Esophagus squamous epithelium (tissue), 5 donors: ENCODE results near the gene ECE1. TPM values are rescaled to one million over a fixed set of nuclear protein-coding genes. Genes with fewer than 3 reads are reported as not detected.

ENCODE experiments used
- DNase-seq: peaks from one replicate; lab custom pipeline; 2025; lab: John Stamatoyannopoulos, UW
- H3K27ac ChIP-seq, 4 donors: fragments of 200-600 bp; sonication (generic); one replicate each; pipeline ENCODE4 v1.5.1; 2016 to 2019; ENCODE audit warnings: mild to moderate bottlenecking in 1 of 4
- H3K27me3 ChIP-seq, 4 donors: fragments of 200-600 bp; sonication (generic); 1 replicate in 3 of 4; 2 replicates in 1 of 4; pipeline versions ENCODE4 v1.5.1 to v1.6.0; 2017 to 2021; ENCODE audit warnings: antibody characterized with exemption in 1 of 4
- H3K36me3 ChIP-seq, 3 donors: fragments of 200-600 bp; sonication (generic); one replicate each; pipeline ENCODE4 v1.5.1; 2016 to 2019
- H3K4me1 ChIP-seq, 3 donors: fragments of 200-600 bp; sonication (generic); one replicate each; pipeline ENCODE4 v1.5.1; 2017 to 2019
- H3K4me3 ChIP-seq, 4 donors: fragments of 200-600 bp; sonication (generic); 1 replicate in 3 of 4; 2 replicates in 1 of 4; pipeline ENCODE4 v1.5.1; 2016 to 2019; ENCODE audit warnings: mild to moderate bottlenecking in 2 of 4, moderate library complexity in 1 of 4
- H3K9me3 ChIP-seq, 3 donors: fragments of 200-600 bp; sonication (generic); one replicate each; pipeline ENCODE4 v1.5.1; 2016 to 2019
- POLR2A ChIP-seq, 4 donors: fragments of 450-650 bp; IDR thresholded peaks; one replicate each; pipeline ENCODE4 v1.6.1; 2017; ENCODE audit warnings: antibody characterized with exemption in 4 of 4, mild to moderate bottlenecking in 4 of 4, moderate library complexity in 3 of 4
- WGBS, 2 donors: methylation state at CpG; one replicate each; pipeline ENCODE4 v1.1.5; 2018; 5-methylcytosine and 5-hydroxymethylcytosine counted together
- intact Hi-C: fragments of 100-400 bp; cut with DNase I; formaldehyde crosslinking; loops from one replicate; pipeline ENCODE4 v1.15.0; 2022
- total RNA-seq, 4 donors: library from RNA; depleted of rRNA; stranded (reverse); fragments of >200 nt; gene quantifications; one replicate each; pipeline ENCODE4 v1.1.0, GENCODE V29; 2016
- TF ChIP-seq, protein P1 (sequence below), 6 experiments: fragments of 450-650 bp in 4 of 6; fragments of 200-600 bp in 2 of 6; sonication (generic) in 2 of 6; IDR thresholded peaks; one replicate each; pipeline ENCODE4 v1.5.1; 2016 to 2019; ENCODE audit warnings: antibody characterized with exemption in 6 of 6, mild to moderate bottlenecking in 4 of 6, moderate library complexity in 4 of 6
- donor health status: DM: yes; HTN: yes; CAD: no.

The ECE1 gene
- total RNA-seq, 4 donors from 2014 or later, result 11.3 to 42.2 (median 24.1) TPM

DNA sequence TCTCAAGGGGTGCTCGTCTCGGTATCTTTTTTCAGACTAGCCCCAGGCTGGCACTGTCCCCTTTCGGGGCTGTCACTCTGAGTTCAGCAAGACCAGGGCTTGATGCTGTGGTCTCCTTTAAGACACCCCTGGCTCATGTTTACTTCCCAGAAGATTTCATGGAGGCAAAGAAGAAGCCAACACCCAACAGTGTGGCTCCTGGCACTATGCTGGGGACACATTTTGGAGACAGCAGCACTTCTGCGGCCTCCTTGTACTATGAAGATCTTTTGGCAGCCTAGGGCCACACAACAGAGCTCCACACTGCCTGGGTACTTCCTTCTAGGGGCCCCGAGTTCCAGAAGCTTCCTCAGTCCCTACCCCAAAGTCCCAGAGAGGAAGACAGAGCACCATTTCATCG lies 24.6 kb downstream of the ECE1 start:
- DNase-seq, result no peak
- Histone ChIP-seq H3K4me1 (peaks cover 18 to 83% (median 40%) of the 10 kb centered on the region in 3 donors), H3K27ac (peak overlapping the region in 2 of 4 donors; percentile 23 to 24), H3K27me3 (no peaks in the 10 kb centered on the region), H3K9me3 (no peaks in the 10 kb centered on the region), H3K4me3 (no peak overlapping the region), H3K36me3 (peaks cover 0 to 54% (median 12%) of the 10 kb centered on the region in 3 donors)
- 73 to 76% methylated on average over 4 to 5 of the region's 6 CpGs for WGBS, 2 donors
- TF ChIP-seq, protein P1, sequence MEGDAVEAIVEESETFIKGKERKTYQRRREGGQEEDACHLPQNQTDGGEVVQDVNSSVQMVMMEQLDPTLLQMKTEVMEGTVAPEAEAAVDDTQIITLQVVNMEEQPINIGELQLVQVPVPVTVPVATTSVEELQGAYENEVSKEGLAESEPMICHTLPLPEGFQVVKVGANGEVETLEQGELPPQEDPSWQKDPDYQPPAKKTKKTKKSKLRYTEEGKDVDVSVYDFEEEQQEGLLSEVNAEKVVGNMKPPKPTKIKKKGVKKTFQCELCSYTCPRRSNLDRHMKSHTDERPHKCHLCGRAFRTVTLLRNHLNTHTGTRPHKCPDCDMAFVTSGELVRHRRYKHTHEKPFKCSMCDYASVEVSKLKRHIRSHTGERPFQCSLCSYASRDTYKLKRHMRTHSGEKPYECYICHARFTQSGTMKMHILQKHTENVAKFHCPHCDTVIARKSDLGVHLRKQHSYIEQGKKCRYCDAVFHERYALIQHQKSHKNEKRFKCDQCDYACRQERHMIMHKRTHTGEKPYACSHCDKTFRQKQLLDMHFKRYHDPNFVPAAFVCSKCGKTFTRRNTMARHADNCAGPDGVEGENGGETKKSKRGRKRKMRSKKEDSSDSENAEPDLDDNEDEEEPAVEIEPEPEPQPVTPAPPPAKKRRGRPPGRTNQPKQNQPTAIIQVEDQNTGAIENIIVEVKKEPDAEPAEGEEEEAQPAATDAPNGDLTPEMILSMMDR (IDR thresholded peaks at IDR 0.05), result no peak
- TF ChIP-seq POLR2A (IDR thresholded peaks at IDR 0.05), result no peak
- intact Hi-C loops, result no loop called here

DNA sequence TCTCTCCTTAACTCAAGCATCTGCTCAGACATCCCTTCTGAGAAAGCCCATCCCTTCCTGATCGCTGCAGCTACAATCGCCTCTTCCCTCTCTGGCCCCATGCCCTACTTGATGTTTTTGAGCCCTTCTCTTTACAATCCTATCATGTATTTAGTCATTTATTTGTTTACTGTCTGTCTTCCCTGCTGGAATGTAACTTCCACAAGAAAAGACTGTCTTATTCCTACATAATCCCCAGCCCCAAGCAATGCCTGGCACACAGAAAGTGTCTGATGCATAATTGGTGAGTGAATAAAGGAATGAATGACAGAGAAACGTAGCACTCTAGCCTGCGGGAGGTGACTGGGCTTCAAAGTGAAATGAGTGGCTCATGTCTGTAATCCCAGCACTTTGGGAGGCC lies 25.4 kb downstream of the ECE1 start:
- Histone ChIP-seq H3K4me3 (no peak overlapping the region), H3K9me3 (no peaks in the 10 kb centered on the region), H3K4me1 (peaks cover 18 to 83% (median 40%) of the 10 kb centered on the region in 3 donors), H3K27me3 (no peaks in the 10 kb centered on the region), H3K27ac (peak overlapping the region in 3 of 4 donors; percentile 5 to 44 (median 24)), H3K36me3 (peaks cover 0 to 54% (median 10%) of the 10 kb centered on the region in 3 donors)
- intact Hi-C loops, result no loop called here
- DNase-seq, result no peak
- 39 to 43% methylated on average over 4 of the region's 4 CpGs for WGBS, 2 donors
- TF ChIP-seq, protein P1 (IDR thresholded peaks at IDR 0.05), result no peak
- TF ChIP-seq POLR2A (IDR thresholded peaks at IDR 0.05), result no peak

DNA sequence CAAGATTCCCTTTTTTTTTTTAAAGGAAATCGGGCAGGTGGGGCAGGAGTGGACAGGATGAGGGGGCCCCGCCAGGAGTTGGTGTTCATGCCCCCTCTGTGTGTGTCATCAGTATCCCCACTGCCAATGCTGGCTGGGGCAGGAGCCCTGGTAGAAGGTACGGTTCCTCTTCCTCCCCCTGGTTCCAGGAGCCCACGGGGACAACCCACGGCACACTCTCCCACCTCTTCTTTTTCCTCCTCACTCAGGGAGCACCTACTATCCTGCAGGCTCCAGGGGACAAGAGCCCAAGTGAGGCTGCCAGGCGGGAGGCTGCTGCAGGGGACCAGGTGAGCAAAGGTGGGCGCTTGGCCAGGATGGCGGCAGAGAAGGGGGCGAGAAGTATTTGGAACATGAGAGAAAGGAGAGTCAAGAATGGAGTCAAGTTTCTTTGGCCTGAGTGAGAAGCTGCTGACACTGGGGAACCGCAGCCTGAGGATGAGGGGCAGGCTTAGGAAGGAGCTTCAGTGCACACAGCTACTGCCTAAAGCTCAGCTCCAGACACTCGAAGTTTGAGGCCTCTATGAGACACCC lies 26.5 kb downstream of the ECE1 start:
- no peak overlapping the region for H3K4me3 ChIP-seq
- DNase-seq, result no peak
- peak overlapping the region; percentile 76 to 95 (median 88) for H3K27ac ChIP-seq
- peaks cover 0 to 55% (median 8%) of the 10 kb centered on the region in 3 donors for H3K36me3 ChIP-seq
- 73 to 83% methylated on average over 3 to 9 of the region's 11 CpGs for WGBS, 2 donors
- no peaks in the 10 kb centered on the region for H3K9me3 ChIP-seq
- TF ChIP-seq, protein P1 (IDR thresholded peaks at IDR 0.05), result no peak
- no peaks in the 10 kb centered on the region for H3K27me3 ChIP-seq
- peaks cover 18 to 84% (median 38%) of the 10 kb centered on the region in 3 donors for H3K4me1 ChIP-seq
- intact Hi-C loops, result no loop called here

DNA sequence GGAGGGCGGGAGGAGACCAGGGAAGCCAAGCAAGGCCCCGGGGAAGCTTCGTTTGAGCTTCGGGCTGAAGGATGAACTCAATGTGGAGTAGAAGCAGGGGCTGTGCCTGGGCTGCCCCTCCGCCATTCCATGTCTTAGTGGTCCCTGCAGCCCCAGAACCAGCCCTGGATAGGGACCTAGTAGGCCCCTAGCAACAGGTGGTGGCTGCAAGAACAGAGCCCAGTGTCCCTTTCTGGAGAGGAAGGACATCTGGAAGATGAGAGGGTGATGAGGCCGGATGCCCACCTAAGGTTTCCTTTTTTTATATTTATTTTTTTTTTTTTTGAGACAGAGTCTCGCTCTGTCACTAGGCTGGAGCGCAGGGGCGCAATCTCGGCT lies 27.2 kb downstream of the ECE1 start:
- Histone ChIP-seq H3K4me3 (no peak overlapping the region), H3K9me3 (no peaks in the 10 kb centered on the region), H3K27ac (peak overlapping the region; percentile 76 to 95 (median 88)), H3K4me1 (peaks cover 18 to 84% (median 43%) of the 10 kb centered on the region in 3 donors), H3K36me3 (peaks cover 0 to 55% (median under 1%) of the 10 kb centered on the region in 3 donors), H3K27me3 (no peaks in the 10 kb centered on the region)
- intact Hi-C loops, result no loop called here
- WGBS, 2 donors, result 92 to 93% methylated on average over 5 to 10 of the region's 10 CpGs
- DNase-seq, result no peak
- no peak for TF ChIP-seq POLR2A (IDR thresholded peaks at IDR 0.05)
- TF ChIP-seq, protein P1 (IDR thresholded peaks at IDR 0.05), result no peak

DNA sequence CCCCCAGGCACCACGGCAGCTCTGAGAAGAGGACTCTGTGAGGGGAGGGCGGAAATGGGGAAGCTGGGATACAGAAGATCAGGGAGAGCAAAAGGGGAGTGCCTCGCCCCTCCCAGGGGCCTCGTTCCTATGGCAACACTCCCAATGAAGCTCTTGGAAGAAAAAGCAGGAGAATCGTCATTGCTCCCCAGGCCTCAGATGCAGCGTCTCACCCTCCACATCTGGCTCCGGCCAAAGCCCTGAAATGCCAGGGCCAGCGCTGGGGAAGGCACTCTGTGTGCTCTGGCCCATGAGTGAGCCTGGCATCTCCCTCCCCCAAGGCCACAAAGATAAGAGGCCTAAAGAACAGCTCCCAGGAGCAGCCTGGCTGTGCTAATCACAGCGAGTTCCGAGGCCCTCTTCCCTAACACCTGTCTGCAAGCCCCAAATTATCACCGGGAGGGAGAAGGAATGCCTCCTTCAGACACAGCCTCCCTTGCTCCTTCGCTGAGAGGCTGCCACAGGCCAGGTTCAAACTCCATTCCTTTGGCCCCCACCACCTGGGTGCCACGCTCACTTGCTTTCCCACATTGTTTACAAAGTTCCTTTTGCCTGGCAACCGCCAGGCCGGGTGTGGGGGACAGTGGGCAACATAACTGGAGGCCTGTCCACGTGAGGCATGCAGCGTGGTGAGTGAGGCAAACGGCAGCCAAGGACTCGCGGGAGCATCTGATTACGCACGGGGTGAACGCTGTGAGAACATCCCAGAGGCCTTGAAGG lies 27.8 kb downstream of the ECE1 start:
- Histone ChIP-seq H3K4me1 (peaks cover 18 to 88% (median 48%) of the 10 kb centered on the region in 3 donors), H3K27me3 (no peaks in the 10 kb centered on the region), H3K27ac (peak overlapping the region; percentile 76 to 95 (median 88)), H3K9me3 (no peaks in the 10 kb centered on the region), H3K4me3 (peak overlapping the region in 1 of 4 donors; percentile 43), H3K36me3 (peaks cover 0 to 55% (median 0%) of the 10 kb centered on the region in 3 donors)
- no peak for DNase-seq
- intact Hi-C loops, result no loop called here
- TF ChIP-seq, protein P1 (IDR thresholded peaks at IDR 0.05), result no peak
- TF ChIP-seq POLR2A (IDR thresholded peaks at IDR 0.05), result no peak
- WGBS, 2 donors, result 57 to 60% methylated on average over 10 to 14 of the region's 23 CpGs
